ENCODE data around the gene CDS1. TPM values are rescaled to one million over a fixed set of nuclear protein-coding genes. Genes with fewer than 3 reads are reported as not detected.

Gene CDS1
- total and polyA plus RNA-seq, 2 experiments from 2014 or later: 11.0 to 21.3 TPM

- no peak overlapping the region for H3K4me3 ChIP-seq
- H4K20me1 ChIP-seq (ENCODE audit: insufficient read depth, poor library complexity, severe bottlenecking): no peaks in the 10 kb centered on the region
- H3K79me2 ChIP-seq: no peaks in the 10 kb centered on the region
- no peaks in the 10 kb centered on the region for H3K36me3 ChIP-seq (replicated peaks; ENCODE audit: insufficient read depth, low read depth)
- no peaks in the 10 kb centered on the region for H3K9me2 ChIP-seq (replicated peaks; ENCODE audit: insufficient read depth)
- H2AFZ ChIP-seq: no peak overlapping the region
- no peak overlapping the region for H3K27ac ChIP-seq
- DNase-seq (ENCODE audit: low spot score): no peak
- H3K4me2 ChIP-seq: no peak overlapping the region
- 94% methylated on average over 7 of the region's 7 CpGs for WGBS (ENCODE audit: low lambda C conversion rate, missing lambda C conversion rate)
- H3K4me1 ChIP-seq (ENCODE audit: insufficient read depth): no peaks in the 10 kb centered on the region
- TF ChIP-seq CTCF (IDR thresholded peaks at IDR 0.05; ENCODE audit: poor library complexity): no peak
- TF ChIP-seq EZH2 (IDR thresholded peaks at IDR 0.05; ENCODE audit: borderline replicate concordance): no peak
- no peak for TF ChIP-seq EZH2phosphoT487 (IDR thresholded peaks at IDR 0.05; ENCODE audit: low read depth, severe bottlenecking, unreplicated experiment)
- no peaks in the 10 kb centered on the region for H3K27me3 ChIP-seq
- H3K9me3 ChIP-seq (ENCODE audit: low read depth): no peaks in the 10 kb centered on the region
These were observed 107.6 kb downstream of the CDS1 start for GRCh38 chr4:84690481-84690880.

GRCh38 chr4:84691170-84691691 lies 108.3 kb downstream of the CDS1 start:
- no peaks in the 10 kb centered on the region for H3K9me3 ChIP-seq (ENCODE audit: low read depth)
- H3K36me3 ChIP-seq (replicated peaks; ENCODE audit: insufficient read depth, low read depth): no peaks in the 10 kb centered on the region
- H2AFZ ChIP-seq: no peak overlapping the region
- no peak overlapping the region for H3K4me2 ChIP-seq
- TF ChIP-seq CTCF (IDR thresholded peaks at IDR 0.05; ENCODE audit: poor library complexity) (no peak), EZH2 (IDR thresholded peaks at IDR 0.05; ENCODE audit: borderline replicate concordance) (no peak), EZH2phosphoT487 (IDR thresholded peaks at IDR 0.05; ENCODE audit: low read depth, severe bottlenecking, unreplicated experiment) (no peak)
- no peaks in the 10 kb centered on the region for H3K27me3 ChIP-seq
- no peak overlapping the region for H3K4me3 ChIP-seq
- no peak for DNase-seq (ENCODE audit: low spot score)
- H4K20me1 ChIP-seq (ENCODE audit: insufficient read depth, poor library complexity, severe bottlenecking): no peaks in the 10 kb centered on the region
- no peak overlapping the region for H3K27ac ChIP-seq
- H3K79me2 ChIP-seq: no peaks in the 10 kb centered on the region
- H3K9me2 ChIP-seq (replicated peaks; ENCODE audit: insufficient read depth): no peaks in the 10 kb centered on the region
- WGBS (ENCODE audit: low lambda C conversion rate, missing lambda C conversion rate): 78% methylated on average over 1 of the region's 1 CpG
- no peaks in the 10 kb centered on the region for H3K4me1 ChIP-seq (ENCODE audit: insufficient read depth)

DNA sequence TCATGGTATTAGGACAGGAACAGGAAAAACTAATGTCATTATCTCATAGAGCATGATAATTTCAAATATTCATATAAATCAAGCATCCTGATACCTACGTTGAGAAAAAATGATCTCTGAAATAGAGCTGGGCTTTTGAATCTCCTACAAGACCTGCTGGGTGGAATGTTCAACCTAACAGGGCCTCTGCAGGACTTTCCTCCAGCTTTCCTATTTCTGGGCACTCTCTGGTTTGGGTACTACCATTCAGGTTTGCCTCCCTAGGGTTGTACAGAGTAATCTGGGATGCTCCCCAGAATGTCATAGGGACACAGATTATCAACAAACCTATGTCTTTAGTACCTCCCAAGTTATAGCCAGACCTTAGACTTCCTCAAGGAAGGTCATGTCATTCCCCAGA lies 108.9 kb downstream of the CDS1 start:
- no peak for TF ChIP-seq EZH2 (IDR thresholded peaks at IDR 0.05; ENCODE audit: borderline replicate concordance)
- no peak for TF ChIP-seq EZH2phosphoT487 (IDR thresholded peaks at IDR 0.05; ENCODE audit: low read depth, severe bottlenecking, unreplicated experiment)
- TF ChIP-seq CTCF (IDR thresholded peaks at IDR 0.05; ENCODE audit: poor library complexity): no peak
- H3K9me3 ChIP-seq (ENCODE audit: low read depth): no peaks in the 10 kb centered on the region
- no peaks in the 10 kb centered on the region for H3K4me1 ChIP-seq (ENCODE audit: insufficient read depth)
- no peaks in the 10 kb centered on the region for H4K20me1 ChIP-seq (ENCODE audit: insufficient read depth, poor library complexity, severe bottlenecking)
- H3K27me3 ChIP-seq: no peaks in the 10 kb centered on the region
- no peak overlapping the region for H2AFZ ChIP-seq
- WGBS (ENCODE audit: low lambda C conversion rate, missing lambda C conversion rate): 100% methylated on average over 1 of the region's 1 CpG
- H3K27ac ChIP-seq: no peak overlapping the region
- no peak overlapping the region for H3K4me2 ChIP-seq
- no peaks in the 10 kb centered on the region for H3K79me2 ChIP-seq
- no peak for DNase-seq (ENCODE audit: low spot score)
- H3K4me3 ChIP-seq: no peak overlapping the region
- no peaks in the 10 kb centered on the region for H3K36me3 ChIP-seq (replicated peaks; ENCODE audit: insufficient read depth, low read depth)
- H3K9me2 ChIP-seq (replicated peaks; ENCODE audit: insufficient read depth): no peaks in the 10 kb centered on the region

DNA sequence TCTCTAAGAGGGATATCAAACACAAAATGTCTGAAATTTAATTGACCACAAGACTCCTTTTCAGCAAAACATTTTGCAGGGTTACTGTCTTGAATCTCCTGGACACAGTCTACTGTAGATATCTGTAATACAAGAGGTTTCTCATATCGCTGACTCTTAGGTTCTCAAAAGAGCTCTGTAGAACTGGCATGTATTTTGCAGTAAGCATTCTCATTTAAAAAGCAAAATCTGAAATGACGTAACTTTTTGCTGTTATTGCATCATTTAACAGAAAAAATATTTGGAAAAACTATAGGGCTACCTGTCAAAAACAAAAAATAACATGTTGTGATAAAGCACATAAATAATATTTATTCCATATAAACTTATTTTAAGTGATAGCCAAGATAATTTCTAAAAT lies 114.2 kb downstream of the CDS1 start:
- Histone ChIP-seq H3K4me1 (ENCODE audit: insufficient read depth) (no peaks in the 10 kb centered on the region), H3K9me3 (ENCODE audit: low read depth) (no peaks in the 10 kb centered on the region), H3K9me2 (replicated peaks; ENCODE audit: insufficient read depth) (no peaks in the 10 kb centered on the region), H3K79me2 (no peaks in the 10 kb centered on the region), H3K36me3 (replicated peaks; ENCODE audit: insufficient read depth, low read depth) (peaks cover 3% of the 10 kb centered on the region), H4K20me1 (ENCODE audit: insufficient read depth, poor library complexity, severe bottlenecking) (no peaks in the 10 kb centered on the region), H3K4me3 (no peak overlapping the region), H2AFZ (no peak overlapping the region), H3K27me3 (no peaks in the 10 kb centered on the region), H3K27ac (no peak overlapping the region), H3K4me2 (no peak overlapping the region)
- DNase-seq (ENCODE audit: low spot score): no peak
- 91% methylated on average over 2 of the region's 2 CpGs for WGBS (ENCODE audit: low lambda C conversion rate, missing lambda C conversion rate)
- TF ChIP-seq EZH2 (IDR thresholded peaks at IDR 0.05; ENCODE audit: borderline replicate concordance) (no peak), CTCF (IDR thresholded peaks at IDR 0.05; ENCODE audit: poor library complexity) (no peak), EZH2phosphoT487 (IDR thresholded peaks at IDR 0.05; ENCODE audit: low read depth, severe bottlenecking, unreplicated experiment) (no peak)
